Stimulated activated CD4-positive, alpha-beta T cell treated with anti-CD3 and anti-CD28 coated beads, Interleukin-15, amount 100 ng/mL, for 1 hour (primary cell): ENCODE measurements around the gene PTPN18.
"Not testable (repeated sequence)": the region's sequence is repeated elsewhere in the genome, so short reads cannot be mapped to it uniquely, and the experiment has no call there.

Source experiments
- DNase-seq, 2 donors: peaks; one replicate each; pipeline ENCODE4 v3.0.0-alpha.2; 2020; ENCODE audit warnings: low read depth in 1 of 2, low spot score in 1 of 2

PTPN18 gene

DNA sequence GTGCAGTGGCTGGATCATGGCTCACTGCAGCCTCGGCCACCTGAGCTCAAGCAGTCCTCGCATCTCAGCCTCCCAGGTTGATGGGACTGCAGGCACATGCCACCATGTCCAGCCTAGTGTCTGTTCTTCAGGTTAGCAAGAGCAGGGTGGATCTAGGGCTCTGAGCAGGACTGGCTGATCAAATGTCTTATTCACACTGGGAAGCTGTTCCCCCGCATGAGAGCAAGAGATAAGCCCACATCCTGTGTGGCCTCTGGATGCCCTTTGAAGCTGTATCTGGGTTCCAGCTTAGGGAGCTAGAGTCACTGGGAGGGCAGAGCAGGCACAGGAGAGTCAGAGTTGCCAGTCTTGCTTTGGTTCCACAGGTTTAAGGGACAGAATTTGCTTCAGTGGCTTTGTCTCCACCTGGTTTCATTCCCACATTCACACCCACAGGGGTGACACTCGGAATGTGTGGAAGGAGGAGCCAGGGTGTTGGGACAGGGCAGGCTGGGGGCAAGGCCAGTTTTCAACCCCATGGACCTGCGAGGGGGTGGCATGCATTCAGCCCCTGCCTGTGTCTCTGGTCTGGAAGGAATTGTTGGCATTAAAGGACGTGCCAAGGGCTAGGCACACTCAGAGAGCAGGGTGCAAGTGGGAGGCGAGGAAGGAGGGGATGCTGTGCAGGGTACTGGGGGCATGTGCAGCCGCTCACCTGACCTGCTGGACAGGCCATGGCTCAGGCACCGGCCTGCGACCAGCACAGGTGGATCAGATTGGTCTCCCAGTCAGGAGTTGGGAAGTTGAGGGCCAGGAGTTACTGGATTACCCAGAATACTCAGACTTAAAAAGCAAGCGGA is 24.5 kb downstream of the PTPN18 start:
- DNase-seq: no peak

DNA sequence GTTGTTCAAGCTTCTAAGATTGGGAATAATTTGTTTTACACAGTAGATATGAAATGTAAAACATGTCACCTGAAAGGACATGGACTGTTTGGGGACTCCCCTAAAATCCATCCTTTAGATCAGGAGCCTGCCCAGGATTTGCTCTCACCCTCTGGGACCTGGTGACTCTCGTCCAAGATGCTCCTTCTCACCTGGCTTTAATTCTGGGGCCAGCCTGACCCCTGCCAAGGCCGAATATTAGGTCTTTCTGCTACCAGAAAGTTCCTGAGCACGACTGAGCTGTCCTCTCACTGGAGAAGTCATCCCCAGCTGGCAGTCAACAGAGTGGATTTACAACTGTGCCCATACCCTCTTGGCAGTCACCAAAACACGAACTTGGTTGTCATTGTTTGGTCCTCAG is 25.3 kb downstream of the PTPN18 start:
- DNase-seq: no peak

DNA sequence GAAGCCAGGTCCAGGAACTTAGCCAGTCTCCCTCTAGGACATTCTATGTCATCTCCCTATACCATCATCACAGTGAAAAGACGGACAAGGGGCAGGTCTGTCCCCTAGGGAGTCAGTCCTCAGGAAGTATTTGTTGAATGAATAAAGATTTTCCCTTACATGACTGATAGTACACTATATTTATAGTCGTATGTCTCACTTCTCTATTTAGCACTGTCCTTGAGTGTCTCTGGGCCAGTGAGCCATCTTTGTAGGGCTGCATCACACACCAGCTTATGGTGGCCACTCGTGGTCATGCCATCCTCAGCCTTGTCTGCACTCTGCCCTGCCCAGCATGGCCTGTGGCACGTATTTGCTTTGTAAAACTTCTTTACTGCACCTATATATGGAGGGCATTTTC is 25.8 kb downstream of the PTPN18 start:
- no peak for DNase-seq

DNA sequence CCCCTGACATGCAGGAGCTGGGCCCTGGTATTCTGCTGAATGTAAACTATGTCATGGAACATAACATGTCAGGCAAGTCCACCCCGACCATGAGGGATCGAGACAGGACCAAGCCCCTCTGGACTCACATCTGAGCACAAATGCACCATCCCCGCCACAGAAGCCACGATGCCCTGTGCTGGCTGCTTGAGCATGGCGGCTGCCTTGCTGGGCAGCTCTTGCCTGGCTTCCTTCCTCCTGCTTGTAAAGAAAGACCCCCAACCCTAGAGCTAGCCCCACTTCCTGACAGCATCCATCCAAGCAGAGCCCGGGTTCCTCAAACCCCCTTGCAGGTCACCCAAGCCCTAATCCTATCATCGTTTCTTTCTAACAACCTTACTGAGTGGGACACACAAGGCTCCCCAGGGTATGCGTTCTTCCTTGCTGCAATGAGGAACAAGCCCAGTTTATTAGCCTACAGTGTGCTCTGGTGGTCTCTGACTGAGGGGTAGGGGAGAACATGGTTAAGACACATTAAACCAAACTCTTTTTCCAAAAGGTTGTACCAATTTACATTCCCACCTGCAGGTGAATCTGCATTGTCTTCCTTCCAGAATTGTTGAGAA is 26.6 kb downstream of the PTPN18 start:
- no peak for DNase-seq

DNA sequence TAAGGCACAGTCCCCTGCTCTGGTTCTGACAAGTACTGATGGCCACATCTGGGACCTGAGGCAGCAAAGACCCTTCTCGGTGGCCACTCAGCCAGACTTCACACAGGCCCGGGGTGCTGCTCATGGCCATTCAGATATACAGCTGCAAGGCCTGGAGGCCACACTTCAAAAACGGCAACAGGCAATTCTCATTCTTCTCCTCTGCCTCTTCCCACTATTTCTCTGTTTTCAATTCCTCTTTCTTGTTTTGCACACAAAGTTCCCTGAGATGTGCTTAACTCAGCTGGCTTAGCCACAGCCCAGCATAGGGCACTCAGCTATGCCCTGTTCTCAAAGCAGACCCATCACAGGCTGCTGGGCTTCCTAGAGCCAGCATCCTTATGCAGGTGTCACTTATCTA is 29.9 kb downstream of the PTPN18 start:
- no peak for DNase-seq

DNA sequence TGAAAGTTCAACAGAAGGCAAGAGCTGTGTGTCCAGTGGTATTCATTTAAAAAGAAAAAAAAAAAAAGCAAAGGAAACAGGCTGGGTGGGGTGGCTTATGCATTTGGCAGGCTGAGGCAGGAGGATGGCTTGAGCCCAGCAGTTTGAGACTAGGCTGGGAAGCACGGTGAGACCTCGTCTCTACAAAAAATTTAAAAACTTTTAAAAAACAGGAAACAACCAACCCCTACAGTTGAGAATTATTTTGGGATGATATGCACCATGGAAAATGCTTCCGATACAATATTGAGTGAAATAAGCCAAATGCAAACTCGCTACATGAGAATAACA is 31.2 kb downstream of the PTPN18 start:
- DNase-seq: no peak

DNA sequence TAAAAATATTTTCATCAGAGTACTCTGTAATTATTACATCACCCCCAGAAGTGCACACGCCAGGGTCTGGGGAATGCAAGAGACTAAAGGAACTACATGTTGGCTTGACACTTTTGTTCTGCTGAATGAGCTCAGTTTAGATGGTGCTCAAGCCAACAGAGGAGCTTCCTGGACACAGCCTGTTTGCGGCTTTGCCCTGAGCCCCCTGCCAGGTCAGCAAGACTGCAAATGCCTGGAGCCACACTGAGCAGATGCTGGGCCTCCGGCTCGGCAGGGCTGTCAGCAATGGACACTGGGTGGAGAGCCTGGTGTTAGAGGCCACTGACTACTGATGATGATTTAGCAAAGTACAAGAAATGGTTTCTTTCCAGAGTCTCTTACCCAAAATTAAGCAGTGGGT is 31.9 kb downstream of the PTPN18 start:
- no peak for DNase-seq

DNA sequence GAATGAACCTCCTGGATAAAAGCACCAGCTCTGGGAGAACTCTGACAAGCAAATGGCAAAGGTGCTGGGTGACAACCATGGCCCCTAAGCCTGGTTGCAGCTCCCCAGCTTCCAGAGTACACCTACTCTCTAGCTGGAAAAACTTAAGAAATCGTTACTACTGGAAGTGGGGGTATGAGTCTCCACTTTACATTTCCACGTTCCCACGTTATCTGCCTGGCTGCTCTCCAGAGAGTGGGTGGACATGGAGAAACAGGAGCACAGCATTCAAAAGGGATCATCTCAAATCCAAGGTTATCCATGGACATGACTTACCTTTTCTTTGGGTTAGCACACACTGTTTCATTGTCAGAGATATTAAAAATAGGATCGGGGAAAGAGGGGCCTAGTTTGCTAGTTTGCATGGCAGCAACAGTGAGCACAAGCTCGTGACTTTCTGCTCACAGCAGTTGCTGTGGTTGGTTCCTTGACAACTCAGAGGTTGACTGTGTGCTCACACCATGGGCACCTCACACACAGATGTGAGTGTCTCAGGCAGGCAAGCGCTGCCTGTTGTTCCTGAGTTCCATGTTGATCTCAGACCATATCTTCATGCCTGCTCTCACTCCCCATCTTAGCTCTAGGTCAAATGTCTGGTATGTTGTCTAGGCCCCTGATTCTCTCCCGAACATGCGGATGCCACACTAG is 32.5 kb downstream of the PTPN18 start:
- no peak for DNase-seq

DNA sequence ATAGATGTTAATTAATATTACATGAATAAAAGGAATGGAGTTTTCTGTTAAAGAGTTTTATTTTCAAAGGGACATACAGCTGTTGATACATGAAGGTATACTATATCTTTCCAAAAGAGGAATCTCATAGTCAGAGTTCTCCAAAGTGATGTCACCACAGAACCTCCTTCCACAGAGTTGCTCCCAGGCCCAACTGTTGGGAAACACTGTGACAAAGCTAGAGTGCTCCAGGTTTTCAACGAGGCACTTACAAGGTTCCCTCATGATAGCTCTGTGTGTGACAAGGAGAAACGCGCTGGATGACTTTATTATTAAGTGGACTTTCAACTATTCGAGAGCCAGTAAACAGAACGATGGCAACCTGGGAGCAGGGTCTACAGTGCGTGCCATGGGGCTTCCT is 33.5 kb downstream of the PTPN18 start:
- DNase-seq: no peak

DNA sequence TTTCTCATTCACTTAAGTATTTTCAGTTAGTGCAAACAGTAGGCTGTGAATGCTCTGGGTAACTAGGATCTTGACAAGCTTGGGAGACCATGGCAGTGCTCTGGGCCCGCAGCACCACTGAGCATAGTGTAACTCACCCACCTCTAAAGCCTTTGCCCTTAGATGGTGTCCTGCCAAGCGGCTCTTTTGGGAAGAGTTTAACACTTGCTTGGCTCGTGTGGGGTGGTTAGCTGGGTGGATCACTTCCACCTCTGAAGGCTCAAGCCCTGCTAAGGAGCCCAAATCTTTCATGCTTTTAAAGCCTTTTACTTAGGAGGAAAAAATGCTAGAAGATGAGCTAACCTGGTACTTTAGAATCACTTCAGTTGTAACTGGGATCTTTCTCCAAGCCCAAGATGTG is 33.9 kb downstream of the PTPN18 start:
- DNase-seq: no peak

DNA sequence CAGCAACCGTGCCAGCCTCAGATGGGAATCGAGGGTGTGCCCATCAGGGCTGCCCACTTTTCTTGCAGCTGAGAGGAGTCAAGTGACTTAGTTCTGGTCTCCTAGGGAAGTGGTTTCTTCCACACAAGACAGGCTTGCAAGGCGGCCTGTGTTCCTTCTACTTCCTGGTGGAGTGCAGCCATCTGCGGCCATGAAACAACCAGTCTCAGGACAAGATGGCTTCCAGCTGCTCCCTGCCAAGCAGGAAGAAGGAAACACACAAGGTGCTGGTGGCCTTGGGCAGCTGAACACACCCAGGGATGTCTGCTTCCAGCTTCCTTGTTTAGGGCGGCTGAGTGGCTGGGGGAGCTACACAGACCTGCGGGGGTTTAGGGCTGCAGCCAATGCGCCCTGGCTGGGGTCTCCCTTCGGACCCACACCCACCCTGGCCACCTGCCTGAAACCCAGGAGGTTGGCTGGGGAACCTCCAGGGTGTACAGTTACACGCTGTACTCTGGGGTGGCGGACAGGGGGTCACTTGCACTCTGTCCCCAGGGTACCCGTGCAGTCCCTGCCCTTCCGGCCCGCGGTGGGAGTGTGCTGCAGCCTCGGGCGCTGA is 34.7 kb downstream of the PTPN18 start:
- no peak for DNase-seq

DNA sequence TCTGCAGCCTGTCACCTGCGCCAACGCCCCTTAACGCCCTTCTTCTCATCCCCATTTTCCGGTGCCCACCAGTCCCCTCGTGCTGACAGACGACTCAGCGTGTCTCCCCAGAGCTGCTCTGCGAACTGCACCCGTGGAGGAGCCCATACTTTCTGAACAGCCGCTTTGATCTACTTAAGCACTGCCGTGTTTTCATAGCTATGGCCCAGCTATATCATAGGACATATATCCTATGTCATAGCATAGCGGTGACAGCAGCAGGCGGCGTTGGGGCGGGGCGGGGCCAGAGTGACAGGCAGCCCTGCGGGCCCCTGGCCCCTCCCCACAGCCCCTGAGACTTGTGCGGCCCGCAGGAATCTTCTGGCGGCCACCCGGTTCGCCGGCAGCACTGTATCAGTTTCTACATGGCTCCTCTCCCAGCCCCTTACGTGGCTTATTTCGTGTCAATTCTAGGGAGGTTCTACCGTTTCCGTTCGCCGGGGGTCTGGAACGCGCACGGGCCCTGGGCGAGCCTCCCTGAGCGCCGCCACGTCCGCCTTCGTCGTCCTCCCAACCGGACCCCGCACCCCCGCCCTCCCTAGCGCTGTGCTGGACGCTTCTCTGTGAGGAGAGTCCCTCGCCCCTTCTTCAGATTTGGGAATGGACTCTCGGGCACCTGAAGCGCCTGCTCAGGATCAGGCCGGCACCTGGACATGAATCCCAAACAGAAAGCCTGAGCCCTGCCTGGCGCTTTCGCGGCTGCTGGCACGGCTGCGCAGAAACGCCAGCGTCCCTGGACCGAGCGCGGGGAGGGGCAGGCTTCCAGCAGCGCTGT is 35.4 kb downstream of the PTPN18 start:
- peak in 1 of 2 donors; percentile 54 for DNase-seq

DNA sequence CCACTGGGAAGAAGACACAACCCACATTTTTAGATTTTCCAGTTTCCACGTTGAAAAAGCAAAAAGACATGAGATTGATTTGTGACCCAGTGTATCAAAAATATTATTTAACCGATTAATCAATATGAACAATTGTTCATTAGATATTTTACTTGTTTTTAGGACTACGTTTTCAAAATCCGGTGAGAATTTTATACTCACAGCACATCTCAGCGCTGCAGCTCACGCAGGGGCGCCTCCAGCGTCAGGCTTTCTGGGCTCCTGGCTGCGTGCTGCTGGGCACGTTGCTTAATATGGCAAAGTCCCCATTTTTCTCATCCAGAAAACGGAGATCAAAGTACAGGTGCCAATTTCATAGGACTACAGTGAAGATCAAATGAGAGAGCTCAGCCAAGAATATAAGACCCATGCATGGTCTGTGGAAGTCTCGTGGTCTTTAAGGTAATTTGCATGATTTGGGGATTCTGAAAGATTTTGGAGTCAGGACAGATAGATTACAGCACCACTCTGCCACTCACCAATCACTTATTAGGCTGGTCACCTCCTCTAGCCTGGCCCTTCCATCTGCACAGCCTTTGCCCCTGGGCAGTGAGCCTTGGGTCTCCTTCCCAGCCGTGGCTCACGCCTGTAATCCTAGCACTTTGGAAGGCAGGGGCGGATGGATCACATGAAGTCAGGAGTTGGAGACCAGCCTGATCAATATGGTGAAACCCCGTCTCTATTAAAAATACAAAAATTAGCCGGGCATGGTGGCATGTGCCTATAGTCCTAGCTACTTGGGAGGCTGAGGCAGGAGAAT is 36.2 kb downstream of the PTPN18 start:
- no peak for DNase-seq

DNA sequence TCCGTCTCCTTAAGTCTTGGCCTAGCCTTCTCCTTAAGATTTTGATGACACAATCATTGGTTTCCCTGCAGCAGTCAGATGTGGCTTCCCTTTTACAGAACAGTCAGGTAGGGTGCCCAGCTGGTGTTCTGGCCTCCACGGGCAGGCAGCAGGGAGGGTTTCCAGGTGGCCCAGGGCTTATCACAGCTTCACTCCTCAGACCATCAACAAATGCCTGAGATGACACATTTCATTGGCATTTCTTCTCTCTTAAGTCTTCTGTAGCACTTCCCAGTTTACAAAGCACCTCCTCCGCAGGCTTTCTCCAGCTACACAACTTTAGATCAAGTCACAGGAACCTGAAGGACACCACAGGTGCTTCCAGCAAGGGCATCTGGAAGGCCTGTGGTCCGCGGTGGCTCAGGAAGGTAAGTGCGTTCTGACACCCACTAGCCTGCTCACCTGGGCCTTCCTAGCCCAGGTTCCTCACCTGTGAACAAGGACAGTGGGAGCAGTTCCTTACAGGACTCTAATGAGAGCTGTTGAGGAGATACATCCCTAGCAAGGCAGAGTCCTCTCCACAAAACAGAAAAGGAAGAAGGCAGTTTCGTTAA is 37.6 kb downstream of the PTPN18 start:
- no peak for DNase-seq

DNA sequence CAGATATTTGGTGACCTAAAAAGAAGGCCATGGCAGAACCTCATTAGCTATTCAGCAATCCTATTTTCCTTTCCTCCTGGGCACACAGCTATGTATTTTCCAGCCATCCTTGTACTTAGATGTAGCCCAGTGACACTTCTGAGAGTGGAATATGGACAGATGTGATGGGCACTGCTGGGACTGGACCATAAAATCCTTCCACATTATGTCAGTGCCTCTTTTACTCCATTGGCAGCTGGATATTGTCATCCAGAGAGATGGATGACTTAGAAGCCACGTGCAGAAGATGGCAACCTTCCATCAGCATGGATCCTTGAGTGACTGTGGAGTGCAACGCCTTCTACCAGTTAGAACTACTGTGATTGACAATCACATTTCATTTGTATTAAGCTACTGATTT is 50.4 kb downstream of the PTPN18 start:
- DNase-seq: not testable (repeated sequence)

DNA sequence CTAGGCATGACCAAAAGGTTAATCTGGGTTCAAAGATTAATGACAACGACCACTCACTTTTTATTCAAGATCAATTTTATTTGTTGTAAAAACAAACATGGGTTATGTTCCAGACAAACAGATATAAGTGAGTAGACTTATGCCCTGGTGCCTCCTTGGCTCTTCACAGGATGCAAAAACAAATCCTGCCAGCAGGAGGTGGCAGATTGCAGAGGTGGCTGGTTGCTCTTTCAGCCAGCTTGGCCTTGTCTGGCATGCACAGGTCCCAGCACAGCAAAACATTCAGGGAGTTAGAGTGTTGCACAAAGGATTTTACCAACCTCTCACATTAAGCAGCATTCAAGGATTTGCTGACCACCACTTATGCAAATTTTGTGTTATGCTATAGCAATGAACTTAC is 60.8 kb downstream of the PTPN18 start:
- DNase-seq: not testable (repeated sequence)

DNA sequence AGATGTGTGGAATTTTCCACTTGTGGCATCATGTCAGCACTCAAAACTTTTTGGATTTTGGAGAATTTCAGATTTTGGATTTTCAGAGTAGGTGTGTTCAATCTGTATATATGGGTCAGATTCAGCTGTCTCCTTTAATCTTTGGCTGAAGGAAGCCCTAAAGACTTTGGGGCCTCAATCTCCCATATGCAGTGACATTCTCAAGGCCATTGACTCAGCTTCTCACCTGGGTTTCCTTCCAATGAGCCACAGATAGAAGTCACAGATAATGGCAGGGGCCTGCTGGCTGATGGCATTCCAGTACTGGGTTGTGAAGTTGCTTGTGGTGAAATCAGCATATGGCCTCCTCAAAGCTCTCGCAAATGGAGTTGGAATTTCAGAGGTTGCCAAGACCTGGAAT is 63.0 kb downstream of the PTPN18 start:
- not testable (repeated sequence) for DNase-seq
